SU-DHL-6 (cell line): ENCODE data around the gene ELN.
"Not testable (repeated sequence)": the region's sequence is repeated elsewhere in the genome, so short reads cannot be mapped to it uniquely, and the experiment has no call there.

Experiments
- H2AFZ ChIP-seq: fragments of 200-600 bp; sonication (generic); 2 replicates; pipeline ENCODE4 v1.6.1; 2014; ENCODE audit warnings: low read depth, mild to moderate bottlenecking, moderate library complexity, mixed read lengths, antibody characterized with exemption, low read length; ENCODE audit not compliant: severe bottlenecking
- H3F3A ChIP-seq: fragments of 200-600 bp; shearing (Covaris generic); 2 replicates; pipeline ENCODE4 v1.6.0; 2016; ENCODE audit warnings: antibody characterized with exemption, mild to moderate bottlenecking; ENCODE audit not compliant: insufficient read depth
- H3K27ac ChIP-seq: fragments of 200-600 bp; sonication (generic); 2 replicates; pipeline ENCODE4 v1.5.1; 2016; ENCODE audit warnings: low read depth, mild to moderate bottlenecking, low read length, moderate library complexity, mixed read lengths
- H3K27me3 ChIP-seq: fragments of 200-600 bp; sonication (generic), shearing (Covaris generic); 2 replicates; pipeline ENCODE4 v1.6.0; 2014; ENCODE audit warnings: mild to moderate bottlenecking, low read length
- H3K36me3 ChIP-seq: fragments of 200-600 bp; sonication (generic); 2 replicates; pipeline ENCODE4 v1.6.1; 2014; ENCODE audit warnings: mild to moderate bottlenecking, low read length, mixed read lengths
- H3K4me2 ChIP-seq: fragments of 300-600, 200-600 bp; shearing (Covaris generic), sonication (generic); 2 replicates; pipeline ENCODE4 v1.6.0; 2014; ENCODE audit warnings: low read length, low read depth, mild to moderate bottlenecking; ENCODE audit not compliant: poor library complexity, severe bottlenecking
- H3K4me3 ChIP-seq: fragments of 200-600 bp; sonication (generic); 2 replicates; pipeline ENCODE4 v1.5.1; 2014; ENCODE audit warnings: antibody characterized with exemption, low read length, mild to moderate bottlenecking, mixed read lengths; ENCODE audit not compliant: insufficient read depth, poor library complexity, severe bottlenecking
- H3K79me2 ChIP-seq: fragments of 200-600 bp; sonication (generic); 2 replicates; pipeline ENCODE4 v1.6.1; 2014; ENCODE audit warnings: mild to moderate bottlenecking, low read length, moderate library complexity; ENCODE audit not compliant: insufficient read depth
- H3K9ac ChIP-seq: fragments of 200-600 bp; sonication (generic); 2 replicates; pipeline ENCODE4 v1.7.0; 2014; ENCODE audit warnings: mild to moderate bottlenecking, low read length
- H3K9me2 ChIP-seq: fragments of 200-600 bp; sonication (generic); replicated peaks from 2 replicates; pipeline ENCODE4 v1.6.1; 2014; ENCODE audit warnings: low read length; ENCODE audit not compliant: insufficient read depth
- H3K9me3 ChIP-seq: fragments of 200-600 bp; sonication (generic); 2 replicates; pipeline ENCODE4 v1.6.1; 2014; ENCODE audit warnings: low read length, mixed read lengths; ENCODE audit not compliant: insufficient read depth
- H4K20me1 ChIP-seq: fragments of 200-600 bp; sonication (generic); 2 replicates; pipeline ENCODE4 v1.6.1; 2014; ENCODE audit warnings: low read depth, mild to moderate bottlenecking, antibody characterized with exemption, low read length, moderate library complexity, mixed read lengths
- CTCF ChIP-seq: fragments of 200-600 bp; sonication (generic); IDR thresholded peaks from one replicate; pipeline ENCODE4 v1.5.1; 2017; ENCODE audit warnings: antibody characterized with exemption, mild to moderate bottlenecking, low read length, moderate library complexity; ENCODE audit not compliant: insufficient read depth, poor library complexity, severe bottlenecking
- EZH2phosphoT487 ChIP-seq: fragments of 200-600 bp; sonication (generic), shearing (Covaris generic); conservative IDR thresholded peaks from 2 replicates; pipeline ENCODE4 v1.6.1; 2018; ENCODE audit warnings: mild to moderate bottlenecking, antibody characterized with exemption, low read length, moderate library complexity, mixed read lengths

ELN gene

GRCh38 chr7:74007242-74007567, 20.8 kb upstream of the ELN start:
- Histone ChIP-seq H4K20me1 (no peaks in the 10 kb centered on the region), H3K79me2 (no peaks in the 10 kb centered on the region), H3K27ac (no peak overlapping the region), H3K36me3 (no peaks in the 10 kb centered on the region), H3K9me2 (no peaks in the 10 kb centered on the region), H3K4me3 (no peak overlapping the region), H3K4me2 (no peak overlapping the region), H3K27me3 (no peaks in the 10 kb centered on the region), H3K9ac (no peak overlapping the region), H3K9me3 (no peaks in the 10 kb centered on the region), H2AFZ (no peak overlapping the region), H3F3A (no peaks in the 10 kb centered on the region)
- TF ChIP-seq EZH2phosphoT487 (no peak), CTCF (no peak)

- no peaks in the 10 kb centered on the region for H3K9me3 ChIP-seq
- no peaks in the 10 kb centered on the region for H3K9me2 ChIP-seq
Measured at GRCh38 chr7:74008687-74009086, 19.3 kb upstream of the ELN start.

GRCh38 chr7:74009719-74010118, 18.3 kb upstream of the ELN start:
- Histone ChIP-seq H3K9me3 (no peaks in the 10 kb centered on the region), H3F3A (no peaks in the 10 kb centered on the region), H3K27ac (no peak overlapping the region), H3K36me3 (no peaks in the 10 kb centered on the region), H3K4me3 (no peak overlapping the region), H2AFZ (no peak overlapping the region), H4K20me1 (no peaks in the 10 kb centered on the region), H3K4me2 (no peak overlapping the region), H3K9ac (no peak overlapping the region), H3K79me2 (no peaks in the 10 kb centered on the region), H3K9me2 (no peaks in the 10 kb centered on the region), H3K27me3 (no peaks in the 10 kb centered on the region)
- TF ChIP-seq EZH2phosphoT487: no peak
- TF ChIP-seq CTCF: no peak

More at GRCh38 chr7:74008687-74009086, 19.3 kb upstream of the ELN start:
- Histone ChIP-seq H3K79me2 (no peaks in the 10 kb centered on the region), H3K36me3 (no peaks in the 10 kb centered on the region), H4K20me1 (no peaks in the 10 kb centered on the region), H3K27ac (no peak overlapping the region), H3K4me3 (no peak overlapping the region), H3K4me2 (no peak overlapping the region), H3F3A (no peaks in the 10 kb centered on the region), H3K9ac (no peak overlapping the region), H2AFZ (no peak overlapping the region), H3K27me3 (no peaks in the 10 kb centered on the region)
- TF ChIP-seq CTCF: no peak
- no peak for TF ChIP-seq EZH2phosphoT487

GRCh38 chr7:74010407-74010806, 17.6 kb upstream of the ELN start:
- Histone ChIP-seq H3K79me2 (no peaks in the 10 kb centered on the region), H3K9me3 (no peaks in the 10 kb centered on the region), H3K4me3 (no peak overlapping the region), H3K27ac (no peak overlapping the region), H3F3A (no peaks in the 10 kb centered on the region), H4K20me1 (no peaks in the 10 kb centered on the region), H3K27me3 (no peaks in the 10 kb centered on the region), H2AFZ (no peak overlapping the region), H3K9ac (no peak overlapping the region), H3K4me2 (no peak overlapping the region), H3K9me2 (no peaks in the 10 kb centered on the region), H3K36me3 (no peaks in the 10 kb centered on the region)
- TF ChIP-seq EZH2phosphoT487 (no peak), CTCF (no peak)

- H4K20me1 ChIP-seq, H3K9me3 ChIP-seq, H3K9ac ChIP-seq, H3K36me3 ChIP-seq, H3K4me2 ChIP-seq, H3K9me2 ChIP-seq, H2AFZ ChIP-seq, H3K4me3 ChIP-seq, H3F3A ChIP-seq, H3K27ac ChIP-seq, H3K27me3 ChIP-seq, H3K79me2 ChIP-seq: not testable (repeated sequence)
Measured at GRCh38 chr7:74011421-74011820, 16.6 kb upstream of the ELN start.
